Ammon's horn (tissue), 1 donor: ENCODE measurements around the gene ZNF211.
A peak's percentile ranks its signal among the peaks of the same experiment; 100 is the strongest.

Experiments
- DNase-seq: peaks from one replicate; pipeline ENCODE4 v3.0.0-alpha.2; 2016; ENCODE audit warnings: low spot score

Gene ZNF211

DNA sequence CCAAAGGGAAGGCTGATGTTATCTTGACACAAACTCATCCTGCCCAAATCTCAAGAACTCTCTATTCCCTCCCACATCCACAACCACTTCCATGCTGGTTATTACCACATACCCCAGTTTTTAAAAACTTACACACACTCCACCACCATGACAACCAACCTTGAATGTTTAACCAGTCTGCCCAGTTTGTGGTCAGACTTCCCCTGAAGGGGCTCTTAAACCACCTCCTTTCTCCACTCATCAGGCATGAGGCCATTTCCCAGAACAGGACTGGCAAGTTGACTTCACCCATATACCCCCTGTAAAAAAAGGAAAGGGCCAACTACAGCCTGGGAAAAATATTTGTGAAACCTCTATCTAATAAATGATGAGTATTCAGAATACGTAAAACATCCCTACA lies 23.4 kb downstream of the ZNF211 start:
- DNase-seq = no peak

GRCh38 chr19:57664269-57665127 lies 31.5 kb downstream of the ZNF211 start:
- DNase-seq = peak; percentile 47

DNA sequence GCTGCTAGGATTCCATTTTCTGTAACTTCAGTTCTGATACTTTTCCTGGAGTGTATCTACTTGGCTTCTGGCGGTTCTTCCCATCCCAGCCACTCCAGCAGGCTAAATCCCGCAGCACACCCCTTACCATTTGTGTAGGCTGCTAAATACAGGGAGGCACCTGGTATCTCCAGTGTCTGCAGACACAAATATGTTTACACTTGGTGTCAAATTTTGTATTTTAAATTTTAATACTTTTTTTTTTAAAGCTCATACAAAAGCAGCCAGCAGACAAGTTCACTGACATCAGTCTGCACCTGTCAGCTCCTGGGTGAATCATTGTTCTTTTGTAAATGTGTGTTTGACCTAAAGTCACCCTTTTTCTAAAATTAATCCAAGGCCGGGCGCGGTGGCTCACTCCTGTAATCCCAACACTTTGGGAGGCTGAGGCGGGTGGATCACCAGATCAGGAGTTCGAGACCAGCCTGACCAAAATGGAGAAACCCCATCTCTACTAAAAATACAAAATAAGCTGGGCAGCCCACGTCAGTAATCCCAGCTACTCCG lies 32.4 kb downstream of the ZNF211 start:
- DNase-seq = no peak

GRCh38 chr19:57667228-57667627 lies 34.3 kb downstream of the ZNF211 start:
- no peak for DNase-seq

DNA sequence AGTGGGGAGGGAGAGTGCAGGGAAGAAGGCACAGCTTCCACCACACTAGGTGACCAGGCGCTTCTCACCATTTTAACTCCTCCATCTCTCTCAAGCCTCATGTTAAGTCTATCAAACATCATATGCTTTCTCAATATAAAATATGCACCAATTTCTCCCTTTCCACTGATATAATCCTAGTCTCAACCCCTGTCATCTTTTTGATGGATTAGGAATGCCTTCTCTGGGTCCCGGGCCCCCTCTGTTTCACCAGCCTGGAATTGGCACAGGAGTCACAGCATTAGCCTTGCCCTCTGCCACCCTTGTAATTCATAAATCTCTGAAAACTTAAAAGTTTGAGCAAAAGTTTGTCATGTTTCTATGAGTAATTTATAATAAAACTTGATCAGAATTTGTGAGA lies 35.7 kb downstream of the ZNF211 start, which contains the start of gene ZSCAN4:
Gene ZSCAN4, plus strand, starts transcription at position 301 of the 400 bp plus-strand sequence. CDS start 7,211 bp downstream, outside the sequence.
- DNase-seq = no peak

GRCh38 chr19:57671124-57671895 lies 38.3 kb downstream of the ZNF211 start:
- DNase-seq = no peak

DNA sequence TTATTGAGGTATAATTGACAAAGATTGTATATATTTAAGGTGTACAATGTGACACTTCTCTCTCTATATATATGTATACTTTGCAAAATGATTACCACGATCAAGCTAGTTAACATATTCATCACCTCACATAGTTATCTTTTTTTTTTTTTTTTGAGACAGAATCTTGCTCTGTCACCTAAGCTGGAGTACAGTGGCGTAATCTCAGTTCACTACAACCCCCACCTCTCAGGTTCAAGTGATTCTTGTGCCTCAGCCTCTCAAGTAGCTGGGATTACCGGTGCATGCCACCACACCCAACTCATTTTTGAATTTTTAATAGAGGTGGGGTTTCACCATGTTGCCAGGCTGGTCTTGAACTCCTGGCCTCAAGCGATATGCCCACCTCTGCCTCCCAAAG lies 39.5 kb downstream of the ZNF211 start:
- DNase-seq = no peak

- no peak for DNase-seq
Observed at GRCh38 chr19:57675881-57676280, 42.9 kb downstream of the ZNF211 start.

DNA sequence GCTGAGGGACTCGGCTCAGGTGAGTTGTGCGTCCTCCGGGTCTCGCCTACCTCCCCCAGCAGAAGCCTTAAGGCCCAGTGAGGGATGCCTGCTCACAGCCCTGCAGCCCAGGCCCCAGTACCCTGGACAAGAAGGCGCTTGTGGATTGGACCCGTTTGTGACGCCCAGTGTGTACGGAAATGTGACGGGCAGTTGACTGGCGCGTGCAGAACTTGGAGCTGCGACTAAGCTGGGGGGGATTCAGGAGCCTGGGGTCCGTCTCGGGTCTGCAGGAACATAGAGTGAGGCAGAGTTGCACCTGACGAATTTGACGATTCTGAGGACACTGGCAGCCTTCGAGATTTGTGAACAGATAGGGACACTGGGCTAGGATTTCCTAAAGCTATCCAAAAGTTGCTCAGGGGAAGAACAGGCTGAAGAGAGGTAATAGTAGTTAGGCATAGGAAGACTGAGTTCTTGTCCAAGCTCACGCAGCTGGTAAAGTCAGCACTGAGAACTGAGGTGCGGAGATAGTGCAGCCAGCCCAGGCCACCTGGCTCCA lies 49.3 kb downstream of the ZNF211 start:
- no peak for DNase-seq

DNA sequence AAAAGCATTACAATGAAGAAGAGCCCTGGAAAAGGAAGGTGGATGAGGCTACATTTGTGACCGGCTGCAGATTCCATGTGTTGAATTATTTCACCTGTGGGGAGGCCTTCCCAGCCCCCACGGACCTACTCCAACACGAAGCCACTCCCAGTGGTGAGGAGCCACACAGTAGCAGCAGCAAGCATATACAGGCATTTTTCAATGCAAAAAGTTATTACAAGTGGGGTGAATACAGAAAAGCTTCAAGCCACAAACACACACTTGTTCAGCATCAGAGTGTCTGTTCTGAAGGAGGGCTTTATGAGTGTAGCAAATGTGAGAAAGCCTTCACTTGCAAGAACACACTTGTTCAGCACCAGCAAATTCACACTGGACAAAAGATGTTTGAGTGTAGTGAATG lies 53.8 kb downstream of the ZNF211 start:
- no peak for DNase-seq

GRCh38 chr19:57687363-57688010 lies 54.5 kb downstream of the ZNF211 start:
- DNase-seq = no peak

DNA sequence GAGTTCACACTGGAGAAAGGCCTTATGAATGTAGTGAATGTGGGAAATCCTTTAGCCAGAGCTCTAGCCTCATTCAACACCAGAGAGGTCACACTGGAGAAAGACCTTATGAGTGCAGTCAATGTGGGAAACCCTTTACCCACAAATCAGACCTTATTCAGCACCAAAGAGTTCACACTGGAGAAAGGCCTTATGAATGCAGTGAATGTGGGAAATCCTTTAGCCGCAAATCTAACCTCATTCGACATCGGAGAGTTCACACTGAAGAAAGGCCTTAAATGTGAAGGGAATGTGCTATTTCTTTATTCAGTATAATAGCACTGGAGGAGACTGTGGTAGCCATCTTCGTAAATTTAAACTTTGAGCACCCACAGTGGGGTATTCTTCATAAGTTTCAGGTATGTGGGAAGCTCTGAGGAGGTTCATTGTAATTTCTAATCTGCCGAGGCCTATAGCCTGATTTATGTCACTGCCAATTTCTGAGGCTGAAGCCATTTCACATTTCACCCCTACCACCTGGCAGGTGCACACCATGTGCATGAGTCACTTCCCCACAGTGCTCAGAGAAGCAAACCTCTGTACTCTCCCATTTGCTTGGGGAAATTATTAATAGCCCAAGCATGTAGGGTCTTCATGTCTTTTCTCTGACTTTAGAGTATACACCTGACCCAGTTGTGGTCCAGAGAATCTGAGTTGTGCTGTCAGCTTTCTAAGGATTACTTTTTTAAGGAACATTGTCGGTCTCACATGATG lies 55.2 kb downstream of the ZNF211 start:
- DNase-seq = no peak

DNA sequence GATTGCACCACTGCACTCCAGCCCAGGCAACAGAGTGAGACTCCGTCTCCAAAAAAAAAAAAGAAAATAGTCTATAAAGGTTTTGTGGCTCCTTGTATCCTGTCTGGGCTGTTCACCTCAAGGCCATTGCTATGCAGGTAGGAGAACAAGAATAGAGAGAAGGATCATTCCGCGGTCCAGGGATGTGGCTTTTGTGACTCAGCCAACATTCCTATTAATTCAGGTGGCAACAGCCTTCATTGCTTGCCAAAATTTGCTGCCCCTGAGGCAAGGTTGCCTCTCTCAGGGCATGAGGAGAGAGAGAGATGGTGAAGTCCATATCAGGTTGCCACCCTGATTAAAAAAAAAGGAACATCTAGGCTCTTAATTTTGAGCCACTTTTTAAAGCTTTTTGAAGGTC lies 56.8 kb downstream of the ZNF211 start:
- no peak for DNase-seq
